HepG2 (cell line): Measurements from ENCODE around the gene ITPR1.

Experiments used
- CTCF ChIP-seq: sonication (generic); formaldehyde crosslinking; IDR thresholded peaks from 2 replicates; pipeline ENCODE4 v1.5.0; 2020; ENCODE audit warnings: mild to moderate bottlenecking, missing genetic modification reagents, moderate library complexity
- POLR2A ChIP-seq, 2 experiments: IDR thresholded peaks; 2 replicates each; pipeline ENCODE4 v1.6.1; 2011; ENCODE audit warnings: low read depth in 2 of 2, low read length in 2 of 2, mild to moderate bottlenecking in 1 of 2, moderate library complexity in 1 of 2; ENCODE audit not compliant: insufficient read depth in 1 of 2
- RXRA ChIP-seq: sonication (generic); formaldehyde crosslinking; IDR thresholded peaks from 2 replicates; pipeline ENCODE4 v1.5.1; 2020; ENCODE audit warnings: missing genetic modification reagents

DNA sequence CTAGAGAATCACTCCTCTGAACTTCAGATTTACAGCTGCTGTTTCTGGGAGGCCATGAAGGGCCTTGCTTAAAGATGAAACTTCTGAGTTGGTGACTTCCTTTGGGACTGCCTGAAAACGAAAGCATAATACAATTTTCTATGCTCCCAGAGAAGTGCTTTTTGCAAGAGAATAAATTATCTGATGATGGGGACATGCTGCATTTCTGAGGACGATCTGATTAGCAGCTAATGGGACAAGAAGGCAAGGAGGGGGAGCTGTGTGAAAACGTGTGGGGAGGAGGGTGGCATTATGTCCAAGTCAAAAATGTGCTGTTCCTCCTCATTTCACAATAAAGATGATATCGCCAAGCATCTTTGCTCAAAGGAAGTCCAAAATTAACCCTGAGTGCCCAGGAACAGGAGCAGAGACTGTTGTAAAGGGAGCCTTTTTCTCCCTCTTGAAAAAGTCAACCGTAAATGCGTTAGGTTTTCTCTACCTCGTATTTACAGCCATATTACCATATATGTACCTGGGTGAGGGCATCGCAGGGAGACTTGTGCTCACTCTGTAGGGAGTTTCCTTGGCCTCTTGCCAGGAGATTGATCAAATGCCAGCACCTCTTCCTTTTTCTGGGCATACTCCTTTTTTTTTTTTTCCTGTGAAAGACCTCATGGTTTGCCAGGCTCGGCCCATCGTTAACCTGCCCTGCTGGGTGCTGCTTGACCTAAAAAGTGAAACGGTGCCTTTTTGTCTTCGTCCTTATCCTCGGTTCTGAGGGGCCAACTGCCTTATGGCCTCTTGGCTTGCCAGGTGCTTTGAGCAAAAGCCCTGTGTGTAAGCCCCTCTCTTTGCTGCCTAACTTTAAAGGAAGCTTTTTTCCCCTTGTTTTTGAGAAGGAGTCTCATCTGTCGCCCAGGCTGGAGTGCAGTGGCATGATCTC, 11.5 kb downstream of the ITPR1 start:
- TF ChIP-seq RXRA (CRISPR knock-in tag) (no peak), CTCF (CRISPR knock-in tag) (no peak), POLR2A (IDR thresholded peaks at IDR 0.05; ENCODE audit: insufficient read depth in 1 of 2, low read depth in 2 of 2, low read length in 2 of 2) (no peak)
